Sigmoid colon (tissue), 7 donors: ENCODE results near the gene SARNP. TPM values are rescaled to one million over a fixed set of nuclear protein-coding genes. Genes with fewer than 3 reads are reported as not detected.

Experiments used
- DNase-seq: peaks from one replicate; pipeline ENCODE4 v3.0.0-alpha.2; 2019
- H3K27ac ChIP-seq, 4 donors: fragments of 200-600 bp; sonication (generic); one replicate each; pipeline ENCODE4 v1.5.1; 2016 to 2019; ENCODE audit warnings: mild to moderate bottlenecking in 1 of 4
- H3K27me3 ChIP-seq, 3 donors: fragments of 200-600 bp; sonication (generic); one replicate each; pipeline ENCODE4 v1.5.1; 2019; ENCODE audit warnings: mild to moderate bottlenecking in 1 of 3
- H3K36me3 ChIP-seq, 4 donors: fragments of 200-600 bp; sonication (generic); one replicate each; pipeline ENCODE4 v1.5.1; 2016 to 2019
- H3K4me1 ChIP-seq, 4 donors: fragments of 200-600 bp; sonication (generic); one replicate each; pipeline ENCODE4 v1.5.1; 2017 to 2019
- H3K4me3 ChIP-seq, 4 donors: fragments of 200-600 bp; sonication (generic); one replicate each; pipeline ENCODE4 v1.5.1; 2017 to 2019; ENCODE audit warnings: mild to moderate bottlenecking in 2 of 4, moderate library complexity in 1 of 4
- H3K9me3 ChIP-seq, 4 donors: fragments of 200-600 bp in 3 of 4; sonication (generic) in 3 of 4; one replicate each; pipeline versions ENCODE4 v1.5.1 to v1.6.1; 2013 to 2019
- EP300 ChIP-seq, 4 donors: sonication (generic); formaldehyde crosslinking; IDR thresholded peaks; one replicate each; pipeline ENCODE4 v1.6.1; 2017; ENCODE audit warnings: antibody characterized with exemption in 4 of 4
- POLR2A ChIP-seq, 2 donors: fragments of 450-650 bp; IDR thresholded peaks; one replicate each; pipeline ENCODE4 v1.6.1; 2016; ENCODE audit warnings: antibody characterized with exemption in 2 of 2, mild to moderate bottlenecking in 2 of 2, moderate library complexity in 2 of 2
- POLR2AphosphoS5 ChIP-seq, 4 donors: sonication (generic); formaldehyde crosslinking; IDR thresholded peaks; one replicate each; pipeline ENCODE4 v1.6.1; 2017; ENCODE audit warnings: antibody characterized with exemption in 4 of 4
- WGBS, 2 donors: extraction: QIAGEN DNeasy Blood & Tissue Kit; methylation state at CpG; one replicate each; pipeline ENCODE4 v1.1.7; 2013; 5-methylcytosine and 5-hydroxymethylcytosine counted together
- intact Hi-C: fragments of 100-400 bp; cut with DNase I; formaldehyde crosslinking; loops from one replicate; pipeline ENCODE4 v1.15.1; 2023
- polyA plus RNA-seq, 3 donors: library from polyadenylated mRNA; stranded (reverse); fragments of 200-250 nt; gene quantifications; one replicate each; pipeline ENCODE4 v1.2.3, GENCODE V29; 2013
- total RNA-seq, 4 donors: library from RNA; depleted of rRNA; stranded (reverse); fragments of >200 nt; gene quantifications; one replicate each; pipeline ENCODE4 v1.1.0, GENCODE V29; 2016
- TF ChIP-seq, protein P1 (sequence below), 4 experiments: fragments of 450-650 bp in 3 of 4; fragments of 200-600 bp in 1 of 4; IDR thresholded peaks; one replicate each; pipeline ENCODE4 v1.5.1; 2016 to 2019; ENCODE audit warnings: antibody characterized with exemption in 4 of 4, mild to moderate bottlenecking in 3 of 4, moderate library complexity in 2 of 4
- donor health status: healthy with polysubstance abuse.
- donor health status: Bipolar disorder and iron deficiency.
- donor health status: healthy.

SARNP gene
- total and polyA plus RNA-seq, 7 donors = 49.0 to 106 (median 81.9) TPM

GRCh38 chr12:55723516-55724225 is 93.9 kb downstream of the SARNP start:
- H3K4me3 ChIP-seq = no peak overlapping the region
- H3K9me3 ChIP-seq = no peaks in the 10 kb centered on the region
- no peaks in the 10 kb centered on the region for H3K27me3 ChIP-seq
- H3K36me3 ChIP-seq = peaks cover 19 to 36% (median 23%) of the 10 kb centered on the region in 4 donors
- TF ChIP-seq POLR2A (IDR thresholded peaks at IDR 0.05) (no peak), EP300 (IDR thresholded peaks at IDR 0.05) (no peak), POLR2AphosphoS5 (IDR thresholded peaks at IDR 0.05) (peak in 1 of 4 donors; percentile 24)
- TF ChIP-seq, protein P1, sequence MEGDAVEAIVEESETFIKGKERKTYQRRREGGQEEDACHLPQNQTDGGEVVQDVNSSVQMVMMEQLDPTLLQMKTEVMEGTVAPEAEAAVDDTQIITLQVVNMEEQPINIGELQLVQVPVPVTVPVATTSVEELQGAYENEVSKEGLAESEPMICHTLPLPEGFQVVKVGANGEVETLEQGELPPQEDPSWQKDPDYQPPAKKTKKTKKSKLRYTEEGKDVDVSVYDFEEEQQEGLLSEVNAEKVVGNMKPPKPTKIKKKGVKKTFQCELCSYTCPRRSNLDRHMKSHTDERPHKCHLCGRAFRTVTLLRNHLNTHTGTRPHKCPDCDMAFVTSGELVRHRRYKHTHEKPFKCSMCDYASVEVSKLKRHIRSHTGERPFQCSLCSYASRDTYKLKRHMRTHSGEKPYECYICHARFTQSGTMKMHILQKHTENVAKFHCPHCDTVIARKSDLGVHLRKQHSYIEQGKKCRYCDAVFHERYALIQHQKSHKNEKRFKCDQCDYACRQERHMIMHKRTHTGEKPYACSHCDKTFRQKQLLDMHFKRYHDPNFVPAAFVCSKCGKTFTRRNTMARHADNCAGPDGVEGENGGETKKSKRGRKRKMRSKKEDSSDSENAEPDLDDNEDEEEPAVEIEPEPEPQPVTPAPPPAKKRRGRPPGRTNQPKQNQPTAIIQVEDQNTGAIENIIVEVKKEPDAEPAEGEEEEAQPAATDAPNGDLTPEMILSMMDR (IDR thresholded peaks at IDR 0.05) = no peak
- intact Hi-C loops = no loop called here
- 52 to 67% methylated on average over 10 of the region's 10 CpGs for WGBS, 2 donors
- DNase-seq = peak; percentile 66
- H3K4me1 ChIP-seq = peaks cover 0 to 89% (median 87%) of the 10 kb centered on the region in 4 donors
- peak overlapping the region; percentile 100 for H3K27ac ChIP-seq

DNA sequence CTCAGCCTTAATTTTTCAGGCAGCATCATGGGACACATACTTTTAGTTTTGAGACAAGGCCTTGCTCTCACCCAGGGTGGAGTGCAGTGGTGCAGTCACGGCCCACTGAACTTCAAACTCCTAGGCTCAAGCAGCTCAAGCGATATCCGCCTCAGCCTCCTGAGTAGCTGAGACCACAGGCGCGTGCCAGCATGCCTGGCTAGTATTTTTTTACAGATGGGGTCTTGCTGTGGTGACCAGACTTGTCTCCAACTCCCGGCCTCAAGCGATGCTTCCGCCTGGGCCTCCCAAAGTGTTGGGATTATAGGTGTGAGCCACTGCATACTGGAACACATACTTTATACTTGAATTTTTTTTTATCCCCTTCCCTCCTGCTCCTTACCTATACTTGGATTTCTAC is 94.6 kb downstream of the SARNP start:
- intact Hi-C loops = no loop called here
- WGBS, 2 donors = 95 to 96% methylated on average over 8 of the region's 8 CpGs
- peak overlapping the region; percentile 100 for H3K27ac ChIP-seq
- H3K27me3 ChIP-seq = no peaks in the 10 kb centered on the region
- H3K4me1 ChIP-seq = peaks cover 0 to 96% (median 94%) of the 10 kb centered on the region in 4 donors
- TF ChIP-seq, protein P1 (IDR thresholded peaks at IDR 0.05) = no peak
- TF ChIP-seq POLR2A (IDR thresholded peaks at IDR 0.05) = no peak
- no peak for TF ChIP-seq POLR2AphosphoS5 (IDR thresholded peaks at IDR 0.05)
- TF ChIP-seq EP300 (IDR thresholded peaks at IDR 0.05) = no peak
- DNase-seq = peak; percentile 66
- peaks cover 19 to 36% (median 23%) of the 10 kb centered on the region in 4 donors for H3K36me3 ChIP-seq
- H3K9me3 ChIP-seq = no peaks in the 10 kb centered on the region
- no peak overlapping the region for H3K4me3 ChIP-seq

DNA sequence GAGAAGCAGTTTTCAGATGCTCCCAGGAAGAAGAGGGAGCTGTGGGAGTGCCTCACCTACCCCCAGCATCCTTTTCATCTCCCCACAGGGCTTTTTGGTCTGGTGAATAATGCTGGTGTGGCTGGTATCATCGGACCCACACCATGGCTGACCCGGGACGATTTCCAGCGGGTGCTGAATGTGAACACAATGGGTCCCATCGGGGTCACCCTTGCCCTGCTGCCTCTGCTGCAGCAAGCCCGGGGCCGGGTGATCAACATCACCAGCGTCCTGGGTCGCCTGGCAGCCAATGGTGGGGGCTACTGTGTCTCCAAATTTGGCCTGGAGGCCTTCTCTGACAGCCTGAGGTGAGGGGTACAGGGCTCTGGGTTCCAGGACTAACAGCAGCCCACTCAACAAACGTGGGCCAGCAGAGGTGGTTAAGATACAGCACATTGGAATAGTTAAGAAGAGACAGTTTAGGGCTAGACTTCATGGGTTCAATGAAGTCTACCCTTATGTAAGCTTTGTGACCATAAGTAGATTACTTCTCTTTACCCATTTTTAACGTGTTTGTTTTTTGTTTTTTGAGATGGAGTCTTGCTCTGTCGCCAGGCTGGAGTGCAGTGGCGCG is 95.8 kb downstream of the SARNP start:
- H3K4me3 ChIP-seq = peak overlapping the region in 3 of 4 donors; percentile 2 to 31 (median 9)
- no peak for DNase-seq
- H3K4me1 ChIP-seq = peaks cover 0 to 96% (median 94%) of the 10 kb centered on the region in 4 donors

GRCh38 chr12:55720894-55721444 is 96.6 kb downstream of the SARNP start:
- H3K27me3 ChIP-seq = no peaks in the 10 kb centered on the region
- 18 to 55% methylated on average over 9 of the region's 9 CpGs for WGBS, 2 donors
- H3K27ac ChIP-seq = peak overlapping the region; percentile 100
- H3K4me1 ChIP-seq = peaks cover 0 to 91% (median 90%) of the 10 kb centered on the region in 4 donors
- H3K36me3 ChIP-seq = peaks cover 13 to 22% (median 16%) of the 10 kb centered on the region in 4 donors
- H3K4me3 ChIP-seq = peak overlapping the region in 3 of 4 donors; percentile 9 to 31 (median 22)
- TF ChIP-seq, protein P1 (IDR thresholded peaks at IDR 0.05) = peak in 3 of 4 experiments; percentile 48 to 64 (median 52)
- TF ChIP-seq POLR2A (IDR thresholded peaks at IDR 0.05) = no peak
- no peak for TF ChIP-seq EP300 (IDR thresholded peaks at IDR 0.05)
- peak in 3 of 4 donors; percentile 58 to 70 (median 60) for TF ChIP-seq POLR2AphosphoS5 (IDR thresholded peaks at IDR 0.05)
- intact Hi-C loops = loop anchor here (1.0 kb wide), 1 partner anchor 39 kb away; no protein-coding TSS in a partner anchor
- DNase-seq = peak; percentile 95
- H3K9me3 ChIP-seq = no peaks in the 10 kb centered on the region

More for the DNA sequence above, 95.8 kb downstream of the SARNP start:
- TF ChIP-seq POLR2A (IDR thresholded peaks at IDR 0.05) (no peak), POLR2AphosphoS5 (IDR thresholded peaks at IDR 0.05) (no peak), EP300 (IDR thresholded peaks at IDR 0.05) (no peak)
- TF ChIP-seq, protein P1 (IDR thresholded peaks at IDR 0.05) = no peak
- peak overlapping the region; percentile 100 for H3K27ac ChIP-seq
- intact Hi-C loops = loop anchor here (1.0 kb wide), 1 partner anchor 39 kb away; no protein-coding TSS in a partner anchor
- H3K27me3 ChIP-seq = no peaks in the 10 kb centered on the region
- WGBS, 2 donors = 72 to 82% methylated on average over 14 of the region's 14 CpGs
- H3K36me3 ChIP-seq = peaks cover 14 to 30% (median 20%) of the 10 kb centered on the region in 4 donors
- H3K9me3 ChIP-seq = no peaks in the 10 kb centered on the region
